ENCODE results near the gene TSPAN18.

Gene TSPAN18

DNA sequence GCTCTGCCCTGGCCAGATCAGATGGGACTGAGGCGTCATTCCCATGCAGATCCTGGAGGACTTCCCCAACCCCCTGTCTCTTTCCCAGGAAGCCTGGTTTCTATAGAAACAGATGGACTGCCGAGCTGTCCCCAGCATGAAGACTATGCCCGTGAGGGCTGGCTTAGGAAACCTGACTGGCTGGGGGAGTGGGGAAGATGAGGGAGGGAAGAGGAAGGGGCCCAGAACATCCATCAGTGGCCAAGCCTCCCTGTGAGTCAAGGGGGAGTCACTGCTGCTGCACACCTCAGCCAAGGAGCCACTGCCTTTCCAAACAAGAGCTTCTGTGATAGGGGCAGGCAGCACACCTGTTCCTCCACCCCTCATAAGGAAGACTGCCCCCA, 218.1 kb downstream of the TSPAN18 start:
- no peaks in the 10 kb centered on the region for H3K9me2 ChIP-seq (replicated peaks; ENCODE audit: control insufficient read depth, low read length)
- no peaks in the 10 kb centered on the region for H3K9me3 ChIP-seq (ENCODE audit: control insufficient read depth, insufficient read depth, low read length)
- H3K4me2 ChIP-seq (ENCODE audit: low read length), result no peak overlapping the region
- H3K36me3 ChIP-seq (ENCODE audit: control insufficient read depth, low read length), result no peaks in the 10 kb centered on the region
- no peak overlapping the region for H3K4me3 ChIP-seq (ENCODE audit: low read length)
- H3K27ac ChIP-seq (ENCODE audit: low read depth, low read length), result no peak overlapping the region
- H3K27me3 ChIP-seq (ENCODE audit: control insufficient read depth, low read length), result peaks cover 18% of the 10 kb centered on the region
- no peak for TF ChIP-seq CTCF (IDR thresholded peaks at IDR 0.05; ENCODE audit: low read depth, low read length, poor library complexity, severe bottlenecking)
- TF ChIP-seq EZH2phosphoT487 (IDR thresholded peaks at IDR 0.05; ENCODE audit: borderline replicate concordance, low read length), result no peak
- no peaks in the 10 kb centered on the region; the same call in 1 of the 2 replicates for H4K20me1 ChIP-seq (ENCODE audit: control insufficient read depth, insufficient read depth, low read depth, low read length)
- peaks cover 43% of the 10 kb centered on the region for H3K4me1 ChIP-seq (ENCODE audit: control insufficient read depth, low read length)
- H3K79me2 ChIP-seq (ENCODE audit: control insufficient read depth, low read length), result no peaks in the 10 kb centered on the region
- peaks cover 8% of the 10 kb centered on the region for H3F3A ChIP-seq (ENCODE audit: control insufficient read depth, insufficient read depth)

- Histone ChIP-seq H3K4me3 (ENCODE audit: low read length) (no peak overlapping the region), H3K79me2 (ENCODE audit: control insufficient read depth, low read length) (no peaks in the 10 kb centered on the region), H3K27ac (ENCODE audit: low read depth, low read length) (no peak overlapping the region), H3K9me3 (ENCODE audit: control insufficient read depth, insufficient read depth, low read length) (no peaks in the 10 kb centered on the region), H3K4me2 (ENCODE audit: low read length) (no peak overlapping the region), H3K9me2 (replicated peaks; ENCODE audit: control insufficient read depth, low read length) (no peaks in the 10 kb centered on the region), H3F3A (ENCODE audit: control insufficient read depth, insufficient read depth) (peaks cover 7% of the 10 kb centered on the region), H3K27me3 (ENCODE audit: control insufficient read depth, low read length) (peaks cover 27% of the 10 kb centered on the region), H3K36me3 (ENCODE audit: control insufficient read depth, low read length) (no peaks in the 10 kb centered on the region), H3K4me1 (ENCODE audit: control insufficient read depth, low read length) (peaks cover 49% of the 10 kb centered on the region), H4K20me1 (ENCODE audit: control insufficient read depth, insufficient read depth, low read depth, low read length) (no peaks in the 10 kb centered on the region; the same call in 1 of the 2 replicates)
- TF ChIP-seq EZH2phosphoT487 (IDR thresholded peaks at IDR 0.05; ENCODE audit: borderline replicate concordance, low read length) (no peak), CTCF (IDR thresholded peaks at IDR 0.05; ENCODE audit: low read depth, low read length, poor library complexity, severe bottlenecking) (no peak)
Measured at GRCh38 chr11:44945666-44946065, 218.9 kb downstream of the TSPAN18 start.

GRCh38 chr11:44946263-44946662, 219.5 kb downstream of the TSPAN18 start:
- Histone ChIP-seq H3K9me2 (replicated peaks; ENCODE audit: control insufficient read depth, low read length) (no peaks in the 10 kb centered on the region), H3K36me3 (ENCODE audit: control insufficient read depth, low read length) (no peaks in the 10 kb centered on the region), H3K4me3 (ENCODE audit: low read length) (no peak overlapping the region), H3K27me3 (ENCODE audit: control insufficient read depth, low read length) (peaks cover 30% of the 10 kb centered on the region), H3K4me2 (ENCODE audit: low read length) (no peak overlapping the region), H3K4me1 (ENCODE audit: control insufficient read depth, low read length) (peaks cover 48% of the 10 kb centered on the region), H4K20me1 (ENCODE audit: control insufficient read depth, insufficient read depth, low read depth, low read length) (no peaks in the 10 kb centered on the region; the same call in 1 of the 2 replicates), H3K9me3 (ENCODE audit: control insufficient read depth, insufficient read depth, low read length) (no peaks in the 10 kb centered on the region), H3K79me2 (ENCODE audit: control insufficient read depth, low read length) (no peaks in the 10 kb centered on the region), H3F3A (ENCODE audit: control insufficient read depth, insufficient read depth) (peaks cover 1% of the 10 kb centered on the region; the same call in 1 of the 2 replicates), H3K27ac (ENCODE audit: low read depth, low read length) (no peak overlapping the region)
- no peak for TF ChIP-seq EZH2phosphoT487 (IDR thresholded peaks at IDR 0.05; ENCODE audit: borderline replicate concordance, low read length)
- TF ChIP-seq CTCF (IDR thresholded peaks at IDR 0.05; ENCODE audit: low read depth, low read length, poor library complexity, severe bottlenecking), result no peak

Data from DOHH2 (cell line).